OCI-LY1 (cell line): Measurements from ENCODE around the gene HYAL1.

Source experiments
- EZH2 ChIP-seq: fragments of 200-600 bp; sonication (generic), shearing (Covaris generic); IDR thresholded peaks from 2 replicates; pipeline ENCODE4 v1.8.0; 2017; ENCODE audit warnings: borderline replicate concordance, mixed run types, mild to moderate bottlenecking, antibody characterized with exemption, low read length, moderate library complexity, mixed read lengths
- TF ChIP-seq, protein P1 (sequence below): fragments of 200-600 bp; sonication (generic), shearing (Covaris generic); IDR thresholded peaks from 2 replicates; pipeline ENCODE4 v1.5.1; 2017; ENCODE audit warnings: mild to moderate bottlenecking, antibody characterized with exemption, low read length, moderate library complexity, mixed read lengths

DNA sequence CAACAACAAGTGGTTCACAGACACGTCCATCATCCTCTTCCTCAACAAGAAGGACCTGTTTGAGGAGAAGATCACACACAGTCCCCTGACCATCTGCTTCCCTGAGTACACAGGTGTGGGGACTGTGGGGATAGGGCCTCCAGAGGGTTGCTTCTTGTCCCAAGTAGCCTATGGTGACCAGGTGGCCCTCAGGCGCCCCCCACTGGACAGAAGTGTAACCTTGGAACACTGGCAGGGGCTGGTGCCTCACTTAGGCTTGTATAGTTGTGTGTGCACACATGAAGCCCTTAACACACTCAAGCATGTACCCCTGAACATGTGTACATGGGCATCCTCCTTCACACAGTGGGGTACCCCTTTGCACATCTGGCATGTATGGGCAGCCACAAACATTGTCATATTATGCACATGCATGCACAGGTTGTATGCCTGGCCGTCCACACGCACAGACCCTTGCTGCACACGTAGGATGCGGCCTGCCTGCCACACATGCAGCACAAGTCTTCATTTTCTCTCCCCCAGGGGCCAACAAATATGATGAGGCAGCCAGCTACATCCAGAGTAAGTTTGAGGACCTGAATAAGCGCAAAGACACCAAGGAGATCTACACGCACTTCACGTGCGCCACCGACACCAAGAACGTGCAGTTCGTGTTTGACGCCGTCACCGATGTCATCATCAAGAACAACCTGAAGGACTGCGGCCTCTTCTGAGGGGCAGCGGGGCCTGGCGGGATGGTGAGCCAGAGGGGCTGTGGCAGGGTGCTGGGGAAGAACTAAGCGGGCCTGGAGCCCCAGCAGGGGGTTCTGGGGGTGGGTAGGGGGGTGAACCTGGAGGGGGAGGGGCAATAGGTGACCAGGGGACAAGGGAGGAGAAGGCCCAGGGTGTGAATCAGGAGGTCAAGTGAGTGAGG is 46.1 kb downstream of the HYAL1 start:
- TF ChIP-seq, protein P1, sequence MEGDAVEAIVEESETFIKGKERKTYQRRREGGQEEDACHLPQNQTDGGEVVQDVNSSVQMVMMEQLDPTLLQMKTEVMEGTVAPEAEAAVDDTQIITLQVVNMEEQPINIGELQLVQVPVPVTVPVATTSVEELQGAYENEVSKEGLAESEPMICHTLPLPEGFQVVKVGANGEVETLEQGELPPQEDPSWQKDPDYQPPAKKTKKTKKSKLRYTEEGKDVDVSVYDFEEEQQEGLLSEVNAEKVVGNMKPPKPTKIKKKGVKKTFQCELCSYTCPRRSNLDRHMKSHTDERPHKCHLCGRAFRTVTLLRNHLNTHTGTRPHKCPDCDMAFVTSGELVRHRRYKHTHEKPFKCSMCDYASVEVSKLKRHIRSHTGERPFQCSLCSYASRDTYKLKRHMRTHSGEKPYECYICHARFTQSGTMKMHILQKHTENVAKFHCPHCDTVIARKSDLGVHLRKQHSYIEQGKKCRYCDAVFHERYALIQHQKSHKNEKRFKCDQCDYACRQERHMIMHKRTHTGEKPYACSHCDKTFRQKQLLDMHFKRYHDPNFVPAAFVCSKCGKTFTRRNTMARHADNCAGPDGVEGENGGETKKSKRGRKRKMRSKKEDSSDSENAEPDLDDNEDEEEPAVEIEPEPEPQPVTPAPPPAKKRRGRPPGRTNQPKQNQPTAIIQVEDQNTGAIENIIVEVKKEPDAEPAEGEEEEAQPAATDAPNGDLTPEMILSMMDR, result peak; percentile 69
- no peak for TF ChIP-seq EZH2
